Upper lobe of right lung (tissue), 1 donor: Measurements from ENCODE around the gene FBXO47. TPM values are rescaled to one million over a fixed set of nuclear protein-coding genes. Genes with fewer than 3 reads are reported as not detected.

ENCODE experiments used
- ATAC-seq: fragments of 200-7000 bp; cut with Tn5 transposase; one replicate; pipeline ENCODE4 v1.9.1; 2020; ENCODE audit warnings: mild to moderate bottlenecking, moderate library complexity
- DNase-seq: peaks from one replicate; pipeline ENCODE4 v3.0.0-alpha.2; 2020
- H3K27ac ChIP-seq: fragments of 200-600 bp; one replicate; pipeline ENCODE4 v1.8.0; 2022
- H3K27me3 ChIP-seq: fragments of 200-600 bp; one replicate; pipeline ENCODE4 v1.8.0; 2022; ENCODE audit warnings: mild to moderate bottlenecking
- H3K36me3 ChIP-seq: fragments of 200-600 bp; one replicate; pipeline ENCODE4 v1.8.0; 2022
- H3K4me1 ChIP-seq: fragments of 200-600 bp; one replicate; pipeline ENCODE4 v1.8.0; 2022
- H3K4me3 ChIP-seq: fragments of 200-600 bp; one replicate; pipeline ENCODE4 v1.8.0; 2022; ENCODE audit warnings: mild to moderate bottlenecking
- H3K9me3 ChIP-seq: fragments of 200-600 bp; one replicate; pipeline ENCODE4 v1.8.0; 2022
- intact Hi-C: fragments of 100-400 bp; cut with DNase I; formaldehyde crosslinking; loops from one replicate; pipeline ENCODE4 v1.11.0; 2022
- total RNA-seq: library from RNA; stranded (reverse); fragmentation: NEBNext Ultra II Directional; extraction: Animal tissue kit (Norgen Biotek cat#: 25700); gene quantifications from one replicate; pipeline ENCODE4 v1.2.1, GENCODE V29; 2021
- TF ChIP-seq, protein P1 (sequence below): fragments of 200-600 bp; IDR thresholded peaks from one replicate; pipeline ENCODE4 v1.8.0; 2022; ENCODE audit warnings: antibody characterized with exemption
- donor health status: DM: no; HTN: yes; CAD: no; lungs with severe emphysema.

FBXO47 gene
- total RNA-seq, 1 donor from 2014 or later = not detected

DNA sequence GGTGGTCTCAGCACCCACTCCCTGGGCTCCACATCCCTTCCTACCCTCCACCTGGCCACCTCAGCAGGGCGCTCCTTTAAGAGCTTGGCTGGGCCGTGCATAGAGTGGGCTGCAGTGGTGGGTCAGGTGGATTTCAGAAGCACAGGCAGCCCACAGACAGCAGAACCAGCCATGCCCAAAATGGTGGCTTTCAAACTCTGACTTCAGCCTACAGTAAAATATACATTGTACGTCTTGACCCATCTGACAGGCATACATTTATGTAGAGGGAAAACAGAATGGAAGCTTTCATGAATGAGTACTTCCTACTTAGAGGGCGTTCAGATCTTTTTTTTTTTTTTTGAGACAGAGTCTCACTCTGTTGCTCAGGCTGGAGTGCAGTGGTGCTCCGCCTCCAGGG, 67.8 kb downstream of the FBXO47 start:
- no peak for DNase-seq
- Histone ChIP-seq H3K27ac (peak overlapping the region; percentile 81), H3K27me3 (no peaks in the 10 kb centered on the region), H3K36me3 (peaks cover 65% of the 10 kb centered on the region), H3K4me1 (peaks cover 78% of the 10 kb centered on the region), H3K9me3 (no peaks in the 10 kb centered on the region), H3K4me3 (no peak overlapping the region)
- TF ChIP-seq, protein P1, sequence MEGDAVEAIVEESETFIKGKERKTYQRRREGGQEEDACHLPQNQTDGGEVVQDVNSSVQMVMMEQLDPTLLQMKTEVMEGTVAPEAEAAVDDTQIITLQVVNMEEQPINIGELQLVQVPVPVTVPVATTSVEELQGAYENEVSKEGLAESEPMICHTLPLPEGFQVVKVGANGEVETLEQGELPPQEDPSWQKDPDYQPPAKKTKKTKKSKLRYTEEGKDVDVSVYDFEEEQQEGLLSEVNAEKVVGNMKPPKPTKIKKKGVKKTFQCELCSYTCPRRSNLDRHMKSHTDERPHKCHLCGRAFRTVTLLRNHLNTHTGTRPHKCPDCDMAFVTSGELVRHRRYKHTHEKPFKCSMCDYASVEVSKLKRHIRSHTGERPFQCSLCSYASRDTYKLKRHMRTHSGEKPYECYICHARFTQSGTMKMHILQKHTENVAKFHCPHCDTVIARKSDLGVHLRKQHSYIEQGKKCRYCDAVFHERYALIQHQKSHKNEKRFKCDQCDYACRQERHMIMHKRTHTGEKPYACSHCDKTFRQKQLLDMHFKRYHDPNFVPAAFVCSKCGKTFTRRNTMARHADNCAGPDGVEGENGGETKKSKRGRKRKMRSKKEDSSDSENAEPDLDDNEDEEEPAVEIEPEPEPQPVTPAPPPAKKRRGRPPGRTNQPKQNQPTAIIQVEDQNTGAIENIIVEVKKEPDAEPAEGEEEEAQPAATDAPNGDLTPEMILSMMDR = no peak
- intact Hi-C loops = no loop called here
- ATAC-seq = no peak

DNA sequence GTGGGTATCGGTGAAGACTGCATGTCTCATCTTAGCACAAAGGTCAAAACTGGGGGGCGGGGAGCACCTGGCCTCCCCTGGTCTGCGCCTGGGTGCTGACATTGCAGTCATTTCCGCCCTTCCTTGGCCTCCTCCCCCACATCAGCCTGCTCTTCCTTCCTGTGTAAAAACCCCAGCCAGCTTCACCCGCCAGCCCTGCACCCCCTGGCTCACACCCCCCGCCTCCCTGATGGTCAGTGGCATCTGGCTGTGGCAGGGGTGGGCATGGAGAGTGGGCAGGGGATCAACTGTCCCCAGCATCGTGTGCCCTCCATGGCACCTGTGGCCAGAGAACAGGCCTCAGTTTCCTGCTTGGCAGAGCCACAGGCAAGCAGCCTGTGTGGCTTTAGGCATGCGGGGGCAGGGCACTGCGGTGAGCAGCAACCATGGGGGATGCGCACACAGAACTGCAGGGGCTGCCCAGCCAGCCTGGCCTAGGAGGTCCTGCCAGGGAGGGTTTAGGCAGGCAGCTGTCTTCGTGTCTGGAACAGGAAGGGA, 68.3 kb downstream of the FBXO47 start:
- H3K27ac ChIP-seq = peak overlapping the region; percentile 81
- H3K27me3 ChIP-seq = no peaks in the 10 kb centered on the region
- H3K9me3 ChIP-seq = no peaks in the 10 kb centered on the region
- ATAC-seq (peak; percentile 53), DNase-seq (peak; percentile 74)
- H3K4me3 ChIP-seq = peak overlapping the region; percentile 14
- TF ChIP-seq, protein P1 = no peak
- peaks cover 60% of the 10 kb centered on the region for H3K36me3 ChIP-seq
- intact Hi-C loops = no loop called here
- peaks cover 83% of the 10 kb centered on the region for H3K4me1 ChIP-seq

DNA sequence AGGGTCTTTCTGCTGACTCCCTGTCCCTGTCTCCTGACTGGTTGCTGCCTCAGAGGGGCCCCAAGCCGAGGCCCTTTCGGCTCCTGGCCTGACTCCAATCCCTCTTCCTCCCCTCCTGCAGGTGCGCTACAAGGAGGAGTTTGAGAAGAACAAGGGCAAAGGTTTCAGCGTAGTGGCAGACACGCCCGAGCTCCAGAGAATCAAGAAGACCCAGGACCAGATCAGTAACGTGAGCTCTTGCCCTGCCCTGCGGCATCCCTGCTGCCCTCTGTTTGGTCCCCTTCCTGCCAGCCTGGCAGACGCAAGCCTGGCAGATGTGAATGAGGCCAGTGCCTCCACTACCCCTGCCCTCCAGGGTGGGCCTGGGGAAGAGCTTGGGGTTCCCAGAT, 68.9 kb downstream of the FBXO47 start:
- H3K9me3 ChIP-seq = no peaks in the 10 kb centered on the region
- H3K27ac ChIP-seq = peak overlapping the region; percentile 81
- peaks cover 58% of the 10 kb centered on the region for H3K36me3 ChIP-seq
- DNase-seq (no peak), ATAC-seq (no peak)
- no peaks in the 10 kb centered on the region for H3K27me3 ChIP-seq
- H3K4me1 ChIP-seq = peaks cover 89% of the 10 kb centered on the region
- intact Hi-C loops = no loop called here
- H3K4me3 ChIP-seq = peak overlapping the region; percentile 14
- TF ChIP-seq, protein P1 = no peak

DNA sequence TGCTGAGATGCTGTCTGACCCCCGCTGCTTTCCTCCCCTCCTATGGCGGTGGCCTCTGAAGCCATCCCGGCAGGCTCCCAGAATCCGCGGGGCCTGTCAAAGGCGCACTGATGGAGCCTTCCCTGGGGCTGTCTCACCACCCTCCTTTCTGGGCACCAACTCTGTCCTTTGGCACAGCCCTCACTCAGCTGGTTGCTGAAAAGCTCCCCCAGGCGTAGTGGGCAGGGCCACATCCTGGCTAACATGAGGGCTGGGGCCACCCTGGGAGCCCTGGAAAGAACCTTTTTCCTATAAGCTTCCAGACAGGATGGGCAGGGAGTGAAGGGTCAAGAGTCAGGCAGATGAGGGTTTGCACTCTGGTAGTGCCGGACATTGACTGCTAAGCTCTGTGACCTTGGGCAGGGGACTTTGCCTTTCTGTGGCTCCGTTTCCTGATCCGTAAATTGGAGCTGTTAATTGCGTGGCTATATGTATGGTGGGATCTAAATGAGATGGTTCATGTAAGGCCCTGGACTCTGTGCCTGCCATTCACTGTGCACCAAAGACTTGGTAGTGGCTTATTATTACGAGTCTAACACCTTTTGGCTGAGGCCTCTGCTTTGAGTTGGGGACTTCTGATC, 69.4 kb downstream of the FBXO47 start:
- Histone ChIP-seq H3K9me3 (no peaks in the 10 kb centered on the region), H3K27ac (peak overlapping the region; percentile 81), H3K27me3 (no peaks in the 10 kb centered on the region), H3K4me3 (no peak overlapping the region), H3K36me3 (peaks cover 58% of the 10 kb centered on the region), H3K4me1 (peaks cover 94% of the 10 kb centered on the region)
- TF ChIP-seq, protein P1 = no peak
- intact Hi-C loops = no loop called here
- DNase-seq = no peak
- ATAC-seq = peak; percentile 1

DNA sequence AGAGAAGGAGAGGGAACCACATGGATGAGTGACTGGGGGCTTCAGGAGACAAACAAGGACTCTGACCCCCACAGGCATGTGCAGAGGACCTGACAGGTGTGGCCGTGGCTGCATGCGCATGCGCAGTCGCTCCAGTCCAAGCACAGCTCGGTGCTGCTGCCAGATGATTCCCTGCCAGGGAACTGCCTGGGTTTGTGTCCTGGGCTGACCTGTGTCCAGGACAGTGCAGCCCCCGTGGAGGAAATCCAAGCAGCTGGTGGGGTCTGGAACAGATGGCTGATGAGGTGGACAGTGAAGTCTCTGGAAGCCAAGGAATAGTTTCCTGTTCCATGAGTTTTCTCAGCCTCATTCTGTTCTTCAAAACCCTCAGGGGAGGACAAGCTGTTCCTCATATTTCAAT, 70.0 kb downstream of the FBXO47 start:
- Histone ChIP-seq H3K27ac (peak overlapping the region; percentile 81), H3K4me1 (peaks cover 92% of the 10 kb centered on the region), H3K4me3 (no peak overlapping the region), H3K9me3 (no peaks in the 10 kb centered on the region), H3K27me3 (no peaks in the 10 kb centered on the region), H3K36me3 (peaks cover 58% of the 10 kb centered on the region)
- no peak for DNase-seq
- ATAC-seq = no peak
- TF ChIP-seq, protein P1 = no peak
- intact Hi-C loops = no loop called here
